Measurements from ENCODE around the gene ATXN2L.
"Not testable (repeated sequence)": the region's sequence is repeated elsewhere in the genome, so short reads cannot be mapped to it uniquely, and the experiment has no call there.

Gene ATXN2L

DNA sequence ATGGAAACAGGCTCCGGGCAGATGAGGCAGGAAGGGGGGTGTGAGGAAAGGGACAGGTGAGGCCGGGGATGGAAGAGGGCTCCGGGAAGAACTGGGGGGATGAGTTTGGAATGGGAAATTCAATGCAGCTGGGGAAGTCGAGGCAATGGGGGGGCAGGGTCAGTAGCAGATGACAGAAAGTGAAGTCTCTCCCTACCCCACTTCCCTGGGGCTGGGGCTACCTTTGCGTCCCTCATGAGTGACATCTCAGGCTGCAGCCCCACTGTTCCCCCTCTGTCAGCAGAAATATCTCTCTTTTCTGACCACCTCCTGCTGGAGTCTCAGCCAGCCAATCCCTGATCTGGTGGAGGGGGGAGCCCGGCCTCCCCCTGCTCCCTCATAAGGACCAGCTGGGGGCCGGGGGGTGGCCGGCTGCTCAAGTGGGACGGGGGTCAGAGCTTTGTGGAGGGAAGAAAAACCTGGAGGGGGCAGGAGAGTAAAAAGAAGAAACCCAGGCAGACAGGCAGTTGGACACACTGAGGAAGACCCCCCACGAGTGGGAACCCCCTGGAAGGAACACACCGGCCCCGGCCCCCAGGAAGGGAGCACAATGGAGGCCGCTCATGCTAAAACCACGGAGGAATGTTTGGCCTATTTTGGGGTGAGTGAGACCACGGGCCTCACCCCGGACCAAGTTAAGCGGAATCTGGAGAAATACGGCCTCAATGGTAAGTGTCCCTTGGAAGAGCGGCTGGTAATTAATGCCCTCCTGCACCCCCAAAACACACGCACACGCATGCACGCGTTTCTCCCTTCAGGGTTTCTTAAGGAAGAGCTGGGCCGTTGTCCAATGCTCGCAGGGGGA is 55.5 kb downstream of the ATXN2L start, which contains the start of gene ATP2A1:
ATP2A1 (plus strand) TSS at position 406 of the 844 bp plus-strand sequence; CDS start at position 590, 184 bp downstream.
- H3K4me3 ChIP-seq (ENCODE audit: low read depth in 1 of 5, low read length in 5 of 5) = peak within 1 kb of the TSS; percentile 64 to 81 (median 79)
- no peak within 1 kb of the TSS for H3K27ac ChIP-seq (ENCODE audit: low read depth, low read length)
- H3K9ac ChIP-seq (ENCODE audit: low read length in 5 of 5) = peak within 1 kb of the TSS in 4 of 5 donors; percentile 52 to 77 (median 64)

DNA sequence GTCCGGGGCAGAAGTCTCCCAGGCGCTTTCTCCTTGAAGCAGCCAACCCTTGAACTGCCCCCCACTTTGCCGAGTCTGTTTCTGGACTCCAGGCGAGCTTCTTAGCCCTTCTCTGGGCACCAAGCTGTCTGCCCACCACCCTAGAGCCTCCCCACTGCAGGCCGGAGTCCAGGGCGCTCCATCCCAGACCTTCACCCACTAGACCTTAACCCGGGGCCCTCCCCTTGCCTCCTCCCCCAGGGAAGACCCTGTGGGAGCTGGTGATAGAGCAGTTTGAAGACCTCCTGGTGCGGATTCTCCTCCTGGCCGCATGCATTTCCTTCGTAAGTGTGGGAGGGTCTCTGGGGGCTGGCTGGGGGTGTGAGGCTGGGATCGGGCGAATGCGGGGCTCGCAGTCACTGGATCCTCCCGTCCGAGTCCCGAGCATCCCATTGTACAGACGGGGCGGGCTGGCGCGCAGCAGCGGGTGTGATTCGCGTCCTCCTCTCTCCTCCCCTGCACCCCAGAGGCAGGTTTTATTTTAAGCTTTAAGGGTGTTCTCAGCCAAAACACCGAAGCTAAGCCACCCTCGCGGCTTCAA is 56.6 kb downstream of the ATXN2L start:
- peak overlapping the region; percentile 64 to 81 (median 79) for H3K4me3 ChIP-seq (ENCODE audit: low read depth in 1 of 5, low read length in 5 of 5)
- peaks cover 0 to 15% (median 14%) of the 10 kb centered on the region in 5 donors for H3K4me1 ChIP-seq (ENCODE audit: control insufficient read depth in 5 of 5, insufficient read depth in 5 of 5, low read length in 5 of 5)
- H3K9me3 ChIP-seq (ENCODE audit: control insufficient read depth in 5 of 5, low read length in 5 of 5) = no peaks in the 10 kb centered on the region
- peaks cover 12 to 20% (median 18%) of the 10 kb centered on the region in 5 donors for H3K27me3 ChIP-seq (ENCODE audit: control insufficient read depth in 5 of 5, insufficient read depth in 4 of 5, low read length in 5 of 5)
- H3K27ac ChIP-seq (ENCODE audit: low read depth, low read length) = no peak overlapping the region
- peaks cover 0 to 10% (median 5%) of the 10 kb centered on the region in 5 donors for H3K36me3 ChIP-seq (ENCODE audit: control insufficient read depth in 5 of 5, insufficient read depth in 5 of 5, low read length in 5 of 5)
- peak overlapping the region in 4 of 5 donors; percentile 52 to 77 (median 64) for H3K9ac ChIP-seq (ENCODE audit: low read length in 5 of 5)

More for the DNA sequence above, 55.5 kb downstream of the ATXN2L start, which contains the start of gene ATP2A1:
- H3K27me3 ChIP-seq (ENCODE audit: control insufficient read depth in 5 of 5, insufficient read depth in 4 of 5, low read length in 5 of 5) = peaks cover 11 to 20% (median 18%) of the 10 kb centered on the region in 5 donors
- no peaks in the 10 kb centered on the region for H3K9me3 ChIP-seq (ENCODE audit: control insufficient read depth in 5 of 5, low read length in 5 of 5)
- peaks cover 0 to 15% (median 14%) of the 10 kb centered on the region in 5 donors for H3K4me1 ChIP-seq (ENCODE audit: control insufficient read depth in 5 of 5, insufficient read depth in 5 of 5, low read length in 5 of 5)
- peaks cover 0 to 17% (median 11%) of the 10 kb centered on the region in 5 donors for H3K36me3 ChIP-seq (ENCODE audit: control insufficient read depth in 5 of 5, insufficient read depth in 5 of 5, low read length in 5 of 5)

DNA sequence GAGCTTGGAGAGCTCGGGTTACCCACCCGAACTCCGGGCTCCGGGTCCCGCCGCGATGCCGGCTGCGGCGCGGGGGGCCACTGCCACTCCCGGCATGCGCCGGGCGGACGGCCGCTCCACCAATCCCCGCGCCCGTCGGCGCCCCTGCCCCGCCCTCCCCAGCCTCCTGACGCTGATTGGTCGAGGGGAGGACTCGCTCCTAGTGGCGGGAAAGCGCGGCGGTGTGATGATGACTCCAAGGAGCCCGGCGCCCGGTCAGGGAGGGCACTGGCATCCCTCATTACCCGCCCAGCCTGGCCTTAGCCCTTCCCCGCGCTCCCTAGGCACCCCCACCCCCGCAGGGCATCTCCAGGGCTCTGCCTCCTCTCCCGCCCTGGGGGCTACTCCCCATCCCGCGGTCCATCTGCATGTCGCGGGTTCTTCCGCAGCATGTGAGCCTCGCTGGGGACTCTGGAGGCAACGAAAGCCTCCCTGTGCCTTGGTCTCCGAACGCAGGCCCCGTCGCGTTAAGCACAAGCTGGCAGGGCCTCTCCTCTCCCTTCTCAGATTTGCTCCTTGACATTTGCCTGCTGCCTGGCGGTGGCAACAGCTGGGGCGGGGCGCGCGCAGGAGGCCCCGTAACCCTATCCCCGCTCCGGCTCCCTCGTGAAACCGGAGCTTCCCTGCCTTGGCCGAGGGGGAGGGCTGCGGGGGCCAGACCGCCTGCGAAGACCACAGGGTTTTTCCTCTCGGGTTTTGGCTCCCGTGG is 57.2 kb downstream of the ATXN2L start:
- H3K4me1 ChIP-seq (ENCODE audit: control insufficient read depth in 5 of 5, insufficient read depth in 5 of 5, low read length in 5 of 5) = peaks cover 0 to 15% (median 14%) of the 10 kb centered on the region in 5 donors
- H3K27ac ChIP-seq (ENCODE audit: low read depth, low read length) = no peak overlapping the region

DNA sequence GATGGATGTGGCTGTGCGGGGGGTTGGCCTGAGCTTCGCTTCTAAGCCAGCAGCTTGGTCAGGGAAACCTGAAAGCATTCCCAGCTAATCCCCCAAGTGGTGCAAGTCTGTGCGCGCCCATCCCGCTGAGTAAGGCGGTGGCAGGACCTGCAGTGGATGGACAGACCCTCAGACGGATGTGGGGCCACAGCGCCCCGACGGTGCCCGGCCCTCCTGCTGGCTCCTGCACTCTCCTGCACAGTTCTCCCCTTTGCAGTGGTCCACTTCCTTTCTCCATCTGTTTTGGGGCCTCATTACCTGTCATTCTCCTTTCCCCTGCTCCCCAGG is 57.8 kb downstream of the ATXN2L start:
- Histone ChIP-seq H3K4me1 (ENCODE audit: control insufficient read depth in 5 of 5, insufficient read depth in 5 of 5, low read length in 5 of 5) (peaks cover 0 to 15% (median 14%) of the 10 kb centered on the region in 5 donors), H3K9ac (ENCODE audit: low read length in 5 of 5) (no peak overlapping the region), H3K27me3 (ENCODE audit: control insufficient read depth in 5 of 5, insufficient read depth in 4 of 5, low read length in 5 of 5) (peaks cover 12 to 20% (median 18%) of the 10 kb centered on the region in 5 donors), H3K36me3 (ENCODE audit: control insufficient read depth in 5 of 5, insufficient read depth in 5 of 5, low read length in 5 of 5) (peaks cover 0 to 4% (median 0%) of the 10 kb centered on the region in 5 donors), H3K4me3 (ENCODE audit: low read depth in 1 of 5, low read length in 5 of 5) (peak overlapping the region in 3 of 5 donors; percentile 78 to 81 (median 79)), H3K27ac (ENCODE audit: low read depth, low read length) (no peak overlapping the region), H3K9me3 (ENCODE audit: control insufficient read depth in 5 of 5, low read length in 5 of 5) (no peaks in the 10 kb centered on the region)

More for the DNA sequence above, 57.2 kb downstream of the ATXN2L start:
- peaks cover 0 to 5% (median 3%) of the 10 kb centered on the region in 5 donors for H3K36me3 ChIP-seq (ENCODE audit: control insufficient read depth in 5 of 5, insufficient read depth in 5 of 5, low read length in 5 of 5)
- peak overlapping the region; percentile 64 to 81 (median 79) for H3K4me3 ChIP-seq (ENCODE audit: low read depth in 1 of 5, low read length in 5 of 5)
- peak overlapping the region in 4 of 5 donors; percentile 52 to 77 (median 64) for H3K9ac ChIP-seq (ENCODE audit: low read length in 5 of 5)
- no peaks in the 10 kb centered on the region for H3K9me3 ChIP-seq (ENCODE audit: control insufficient read depth in 5 of 5, low read length in 5 of 5)
- H3K27me3 ChIP-seq (ENCODE audit: control insufficient read depth in 5 of 5, insufficient read depth in 4 of 5, low read length in 5 of 5) = peaks cover 12 to 20% (median 18%) of the 10 kb centered on the region in 5 donors

DNA sequence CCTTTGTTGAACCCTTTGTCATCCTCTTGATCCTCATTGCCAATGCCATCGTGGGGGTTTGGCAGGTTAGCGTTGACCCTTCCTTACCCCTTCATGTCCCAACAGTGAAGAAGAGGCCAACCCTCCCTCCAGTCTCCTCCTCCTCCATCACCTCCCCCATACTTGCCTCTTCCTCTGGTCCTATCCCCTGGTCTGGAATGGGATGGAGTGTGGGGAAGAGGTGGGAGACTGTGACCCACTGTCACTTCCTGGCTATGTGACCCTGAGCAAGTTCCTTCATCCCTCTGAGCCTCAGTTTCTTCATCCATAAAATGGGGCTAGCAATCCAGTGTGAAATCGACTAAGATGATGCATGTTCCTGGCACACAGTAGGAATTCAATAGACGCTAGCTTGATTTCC is 58.2 kb downstream of the ATXN2L start:
- Histone ChIP-seq H3K27ac (ENCODE audit: low read depth, low read length) (no peak overlapping the region), H3K9me3 (ENCODE audit: control insufficient read depth in 5 of 5, low read length in 5 of 5) (no peaks in the 10 kb centered on the region), H3K36me3 (ENCODE audit: control insufficient read depth in 5 of 5, insufficient read depth in 5 of 5, low read length in 5 of 5) (peaks cover 0 to 1% (median 0%) of the 10 kb centered on the region in 5 donors), H3K27me3 (ENCODE audit: control insufficient read depth in 5 of 5, insufficient read depth in 4 of 5, low read length in 5 of 5) (peaks cover 12 to 20% (median 18%) of the 10 kb centered on the region in 5 donors), H3K4me3 (ENCODE audit: low read depth in 1 of 5, low read length in 5 of 5) (no peak overlapping the region), H3K4me1 (ENCODE audit: control insufficient read depth in 5 of 5, insufficient read depth in 5 of 5, low read length in 5 of 5) (peaks cover 0 to 15% (median 14%) of the 10 kb centered on the region in 5 donors), H3K9ac (ENCODE audit: low read length in 5 of 5) (no peak overlapping the region)

DNA sequence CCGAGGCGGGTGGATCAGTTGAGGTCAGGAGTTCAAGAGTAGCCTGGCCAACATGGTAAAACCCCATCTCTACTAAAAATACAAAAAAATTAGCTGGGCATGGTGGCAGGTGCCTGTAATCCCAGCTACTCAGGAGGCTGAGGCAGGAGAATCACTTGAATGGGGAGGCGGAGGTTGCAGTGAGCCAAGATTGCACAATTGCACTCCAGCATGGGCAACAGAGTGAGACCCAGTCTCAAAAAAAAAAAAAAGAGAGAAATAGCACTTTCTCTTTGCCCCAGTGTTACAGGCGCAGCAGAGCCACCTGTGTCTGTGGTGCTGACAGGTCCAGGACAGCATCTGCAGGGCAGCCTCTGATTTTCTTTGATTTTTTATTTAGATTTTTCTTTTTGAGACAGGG is 58.8 kb downstream of the ATXN2L start:
- Histone ChIP-seq H3K27me3 (ENCODE audit: control insufficient read depth in 5 of 5, insufficient read depth in 4 of 5, low read length in 5 of 5) (peaks cover 12 to 20% (median 18%) of the 10 kb centered on the region in 5 donors), H3K4me1 (ENCODE audit: control insufficient read depth in 5 of 5, insufficient read depth in 5 of 5, low read length in 5 of 5) (peaks cover 0 to 15% (median 14%) of the 10 kb centered on the region in 5 donors)
- not testable (repeated sequence) for H3K27ac ChIP-seq (ENCODE audit: low read depth, low read length); H3K9ac ChIP-seq (ENCODE audit: low read length in 5 of 5); H3K9me3 ChIP-seq (ENCODE audit: control insufficient read depth in 5 of 5, low read length in 5 of 5); H3K4me3 ChIP-seq (ENCODE audit: low read depth in 1 of 5, low read length in 5 of 5); H3K36me3 ChIP-seq (ENCODE audit: control insufficient read depth in 5 of 5, insufficient read depth in 5 of 5, low read length in 5 of 5)

DNA sequence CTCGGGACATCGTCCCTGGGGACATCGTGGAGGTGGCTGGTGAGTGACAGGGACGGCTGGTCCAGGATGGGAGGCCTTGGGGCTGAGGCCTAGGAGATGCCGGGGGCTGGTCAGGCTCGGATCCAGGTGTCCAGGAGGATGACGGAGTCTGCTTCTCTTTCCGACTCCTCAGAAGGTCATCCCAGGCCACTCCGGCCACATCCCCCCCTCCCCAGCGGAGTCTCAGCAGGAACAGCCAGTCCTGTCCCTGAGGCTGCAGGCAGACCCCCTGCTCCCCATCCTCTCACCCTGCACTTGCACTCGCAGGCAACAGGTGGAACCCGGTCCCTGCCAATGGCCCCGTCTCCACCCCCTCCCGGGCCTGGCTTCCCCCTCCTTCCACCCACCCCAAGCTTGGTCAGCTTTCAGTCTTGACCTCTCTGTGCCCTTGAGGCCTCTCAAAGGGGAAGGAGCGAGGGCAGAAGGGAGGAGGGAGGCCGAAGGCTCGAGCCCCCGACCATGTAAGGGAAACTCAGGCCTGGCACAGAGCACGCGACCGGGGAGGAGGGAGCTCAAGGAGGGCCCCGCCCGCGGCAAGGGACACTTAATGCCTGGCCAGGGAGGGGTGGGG is 59.9 kb downstream of the ATXN2L start:
- Histone ChIP-seq H3K27ac (ENCODE audit: low read depth, low read length) (no peak overlapping the region), H3K4me3 (ENCODE audit: low read depth in 1 of 5, low read length in 5 of 5) (no peak overlapping the region), H3K9me3 (ENCODE audit: control insufficient read depth in 5 of 5, low read length in 5 of 5) (no peaks in the 10 kb centered on the region), H3K9ac (ENCODE audit: low read length in 5 of 5) (no peak overlapping the region), H3K27me3 (ENCODE audit: control insufficient read depth in 5 of 5, insufficient read depth in 4 of 5, low read length in 5 of 5) (peaks cover 12 to 20% (median 18%) of the 10 kb centered on the region in 5 donors), H3K36me3 (ENCODE audit: control insufficient read depth in 5 of 5, insufficient read depth in 5 of 5, low read length in 5 of 5) (no peaks in the 10 kb centered on the region), H3K4me1 (ENCODE audit: control insufficient read depth in 5 of 5, insufficient read depth in 5 of 5, low read length in 5 of 5) (peaks cover 0 to 15% (median 14%) of the 10 kb centered on the region in 5 donors)

DNA sequence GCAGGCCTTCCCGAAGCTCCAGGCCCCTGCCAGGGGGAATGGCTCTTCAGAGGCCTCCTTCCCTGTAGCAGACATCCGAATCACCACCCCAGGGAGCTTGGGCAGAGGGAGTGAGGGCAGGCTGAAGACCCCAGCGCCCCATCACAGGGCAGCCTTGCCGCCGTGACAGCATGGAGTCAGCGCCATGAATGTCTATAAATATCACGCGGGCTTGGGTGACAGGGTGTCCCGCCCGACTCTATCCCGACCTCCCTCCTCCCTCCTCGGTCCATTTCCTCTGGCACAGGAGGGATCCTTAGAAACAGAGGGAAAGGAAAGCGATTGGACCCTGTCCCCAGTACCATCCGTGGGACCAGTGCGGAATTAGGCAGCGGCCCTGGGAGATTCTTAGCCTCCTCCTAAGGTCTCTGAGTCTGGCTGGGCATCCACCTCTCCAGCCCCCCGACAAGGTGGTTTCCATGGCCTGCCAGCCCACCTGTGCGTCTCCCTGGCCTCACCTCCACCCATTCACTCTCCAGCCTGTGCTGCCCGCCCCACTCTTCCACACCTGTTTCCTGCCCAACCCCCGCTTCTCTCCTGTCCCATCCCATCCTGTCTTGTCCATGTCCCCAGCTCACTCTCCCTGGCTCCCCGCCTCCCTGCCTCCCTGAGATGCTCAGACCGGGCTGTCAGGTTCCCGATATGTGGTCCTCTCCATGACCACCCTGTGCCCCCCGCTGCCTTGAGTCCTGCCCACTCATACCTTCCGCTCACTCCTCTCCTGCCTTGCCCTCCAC is 60.6 kb downstream of the ATXN2L start:
- peaks cover 0 to 15% (median 14%) of the 10 kb centered on the region in 5 donors for H3K4me1 ChIP-seq (ENCODE audit: control insufficient read depth in 5 of 5, insufficient read depth in 5 of 5, low read length in 5 of 5)
- no peaks in the 10 kb centered on the region for H3K9me3 ChIP-seq (ENCODE audit: control insufficient read depth in 5 of 5, low read length in 5 of 5)
- no peak overlapping the region for H3K27ac ChIP-seq (ENCODE audit: low read depth, low read length)
- peaks cover 12 to 20% (median 18%) of the 10 kb centered on the region in 5 donors for H3K27me3 ChIP-seq (ENCODE audit: control insufficient read depth in 5 of 5, insufficient read depth in 4 of 5, low read length in 5 of 5)
- no peak overlapping the region for H3K4me3 ChIP-seq (ENCODE audit: low read depth in 1 of 5, low read length in 5 of 5)
- no peaks in the 10 kb centered on the region for H3K36me3 ChIP-seq (ENCODE audit: control insufficient read depth in 5 of 5, insufficient read depth in 5 of 5, low read length in 5 of 5)
- no peak overlapping the region for H3K9ac ChIP-seq (ENCODE audit: low read length in 5 of 5)

DNA sequence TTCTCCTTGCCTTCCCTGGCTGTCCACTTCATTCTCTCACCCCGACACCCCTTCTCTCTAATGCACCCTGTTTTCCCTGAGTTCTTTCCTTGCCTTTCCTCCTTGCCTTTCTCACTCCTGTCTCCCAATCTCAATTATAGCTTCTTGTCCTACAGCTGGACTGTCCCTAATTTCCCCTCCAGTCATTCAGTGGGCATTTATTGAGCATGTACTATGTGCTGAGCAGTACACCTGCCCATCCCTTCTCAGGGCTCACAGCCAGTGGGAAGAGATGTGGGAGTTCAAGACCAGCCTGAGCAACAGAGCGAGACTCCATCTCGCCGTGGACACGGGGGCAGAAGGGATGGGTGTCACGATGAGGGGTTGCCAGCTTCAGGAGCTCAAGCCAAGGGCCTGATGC is 61.2 kb downstream of the ATXN2L start:
- H3K4me1 ChIP-seq (ENCODE audit: control insufficient read depth in 5 of 5, insufficient read depth in 5 of 5, low read length in 5 of 5) = peaks cover 0 to 14% (median 13%) of the 10 kb centered on the region in 5 donors
- no peak overlapping the region for H3K27ac ChIP-seq (ENCODE audit: low read depth, low read length)
- no peak overlapping the region for H3K4me3 ChIP-seq (ENCODE audit: low read depth in 1 of 5, low read length in 5 of 5)
- H3K9me3 ChIP-seq (ENCODE audit: control insufficient read depth in 5 of 5, low read length in 5 of 5) = no peaks in the 10 kb centered on the region
- peaks cover 12 to 20% (median 18%) of the 10 kb centered on the region in 5 donors for H3K27me3 ChIP-seq (ENCODE audit: control insufficient read depth in 5 of 5, insufficient read depth in 4 of 5, low read length in 5 of 5)
- peaks cover 0 to 3% (median 0%) of the 10 kb centered on the region in 5 donors for H3K36me3 ChIP-seq (ENCODE audit: control insufficient read depth in 5 of 5, insufficient read depth in 5 of 5, low read length in 5 of 5)
- no peak overlapping the region for H3K9ac ChIP-seq (ENCODE audit: low read length in 5 of 5)
